Endothelial cell of umbilical vein (primary cell): Measurements from ENCODE around the gene SFXN3. TPM values are rescaled to one million over a fixed set of nuclear protein-coding genes. Genes with fewer than 3 reads are reported as not detected.

Experiments
- BruUV-seq: library from RNA; stranded (reverse); fragments of 400-500 nt; replicated peaks from 2 replicates; lab custom pipeline; 2021; lab: Mats Ljungman, UMichigan
- CTCF ChIA-PET: fragments of 300-600, 350-600 bp; sonication (Branson Sonifier 250); formaldehyde crosslinking; loops from one replicate; lab custom pipeline; 2021; ENCODE audit warnings: antibody characterized with exemption, inconsistent platforms; lab: Charles Lee
- POLR2A ChIA-PET: fragments of 300-600, 350-600 bp; sonication (Branson Sonifier 250); formaldehyde crosslinking; loops from one replicate; lab custom pipeline; 2021; ENCODE audit warnings: antibody characterized with exemption, inconsistent platforms; lab: Charles Lee
- DNase-seq: peaks from one replicate; pipeline ENCODE4 v3.0.0-alpha.2; 2011; ENCODE audit warnings: low read depth, low spot score
- FAIRE-seq: peaks from 2 replicates; lab custom pipeline; 2011; peaks lifted over from hg19 to GRCh38; lab: Jason Lieb, UNC
- H2AFZ ChIP-seq: 2 replicates; pipeline ENCODE4 v1.6.0; 2012; ENCODE audit warnings: low read depth, low read length, control low read depth, inconsistent platforms
- H3K27ac ChIP-seq: 2 replicates; pipeline ENCODE4 v1.5.1; 2011; ENCODE audit warnings: low read depth, mild to moderate bottlenecking, control low read depth, low read length, moderate library complexity; ENCODE audit not compliant: insufficient read depth
- H3K27me3 ChIP-seq, 2 experiments: 2 replicates each; pipeline versions ENCODE4 v1.6.0 to v1.6.1; 2011; ENCODE audit warnings: low read length in 2 of 2, mixed read lengths in 1 of 2; ENCODE audit not compliant: control insufficient read depth in 2 of 2, insufficient read depth in 2 of 2
- H3K36me3 ChIP-seq, 2 experiments: 2 replicates in 1 of 2; 3 replicates in 1 of 2; pipeline ENCODE4 v1.5.1; 2011; ENCODE audit warnings: low read length in 2 of 2, mild to moderate bottlenecking in 1 of 2, moderate library complexity in 1 of 2; ENCODE audit not compliant: control insufficient read depth in 2 of 2, insufficient read depth in 2 of 2; ENCODE audit errors: extremely low read depth in 1 of 2
- H3K4me1 ChIP-seq: 3 replicates; pipeline ENCODE4 v1.5.1; 2011; ENCODE audit warnings: mild to moderate bottlenecking, low read length; ENCODE audit not compliant: control insufficient read depth, insufficient read depth; ENCODE audit errors: extremely low read depth
- H3K4me2 ChIP-seq: 2 replicates; pipeline ENCODE4 v1.6.1; 2011; ENCODE audit warnings: low read length, control low read depth, mixed read lengths; ENCODE audit not compliant: insufficient read depth
- H3K4me3 ChIP-seq, 3 experiments: fragments of 200-600 bp in 1 of 3; sonication (generic), shearing (Covaris generic) in 1 of 3; replicated peaks in 1 of 3; 2 replicates each; pipeline ENCODE4 v1.5.1; 2011 to 2016; ENCODE audit warnings: control low read depth in 3 of 3, low read length in 3 of 3, mild to moderate bottlenecking in 2 of 3, inconsistent platforms in 1 of 3, low read depth in 1 of 3, moderate library complexity in 1 of 3; ENCODE audit not compliant: insufficient read depth in 1 of 3
- H3K79me2 ChIP-seq: 2 replicates; pipeline ENCODE4 v1.6.0; 2012; ENCODE audit warnings: low read length, inconsistent platforms; ENCODE audit not compliant: control insufficient read depth, insufficient read depth
- H3K9ac ChIP-seq: replicated peaks from 2 replicates; pipeline ENCODE3; 2011; ENCODE audit warnings: low read length, control low read depth; ENCODE audit not compliant: insufficient read depth; ENCODE audit errors: extremely low read depth
- H3K9me1 ChIP-seq: replicated peaks from 3 replicates; pipeline ENCODE4 v1.6.0; 2011; ENCODE audit warnings: mild to moderate bottlenecking, low read length; ENCODE audit not compliant: control insufficient read depth, insufficient read depth; ENCODE audit errors: extremely low read depth
- H3K9me3 ChIP-seq: replicated peaks from 2 replicates; pipeline ENCODE4 v1.5.1; 2012; ENCODE audit warnings: low read length, inconsistent platforms; ENCODE audit not compliant: control insufficient read depth, insufficient read depth
- H4K20me1 ChIP-seq: replicated peaks from 2 replicates; pipeline ENCODE3; 2011; ENCODE audit warnings: mild to moderate bottlenecking, low read length; ENCODE audit not compliant: control insufficient read depth, insufficient read depth; ENCODE audit errors: extremely low read depth
- CTCF ChIP-seq, 2 donors: IDR thresholded peaks; 1 replicate in 1 of 2; 2 replicates in 1 of 2; pipeline ENCODE4 v1.5.1; 2011; ENCODE audit warnings: low read length in 2 of 2, mild to moderate bottlenecking in 2 of 2, moderate library complexity in 2 of 2, control low read depth in 1 of 2, inconsistent platforms in 1 of 2, low read depth in 1 of 2; ENCODE audit not compliant: insufficient read depth in 1 of 2; ENCODE audit errors: extremely low read depth in 1 of 2
- EZH2 ChIP-seq: IDR thresholded peaks from 2 replicates; pipeline ENCODE4 v1.6.1; 2012; ENCODE audit warnings: borderline replicate concordance, low read depth, mild to moderate bottlenecking, moderate library complexity, low read length, inconsistent platforms; ENCODE audit not compliant: severe bottlenecking
- FOS ChIP-seq: IDR thresholded peaks from 2 replicates; pipeline ENCODE4 v1.6.1; 2011; ENCODE audit warnings: mild to moderate bottlenecking, low read length, moderate library complexity, borderline replicate concordance; ENCODE audit not compliant: insufficient read depth
- GATA2 ChIP-seq: IDR thresholded peaks from 2 replicates; pipeline ENCODE4 v1.7.0; 2011; ENCODE audit warnings: low read depth, mild to moderate bottlenecking, moderate library complexity, mixed read lengths, low read length; ENCODE audit not compliant: insufficient read length, insufficient read depth
- JUN ChIP-seq: IDR thresholded peaks from 2 replicates; pipeline ENCODE4 v1.6.1; 2011; ENCODE audit warnings: borderline replicate concordance, low read depth; ENCODE audit not compliant: insufficient read length, insufficient read depth
- MAX ChIP-seq: IDR thresholded peaks from 2 replicates; pipeline ENCODE4 v1.6.1; 2011; ENCODE audit not compliant: insufficient read depth, insufficient read length
- MYC ChIP-seq: IDR thresholded peaks from one replicate; pipeline ENCODE4 v1.6.1; 2011; ENCODE audit warnings: mild to moderate bottlenecking, low read depth, low read length
- POLR2A ChIP-seq: IDR thresholded peaks from 2 replicates; pipeline ENCODE4 v1.6.1; 2012; ENCODE audit warnings: low read depth, mild to moderate bottlenecking, control low read depth, low read length
- POLR2AphosphoS5 ChIP-seq: IDR thresholded peaks from 2 replicates; pipeline ENCODE4 v1.6.1; 2012; ENCODE audit warnings: low read depth, mild to moderate bottlenecking, control low read depth, low read length, moderate library complexity; ENCODE audit not compliant: insufficient read depth
- dilution Hi-C: fragments of 300-500 bp; cut with MboI; formaldehyde crosslinking; loops from one replicate; pipeline ENCODE4 v1.15.0; 2019; ENCODE audit warnings: low sequenced_read_pairs; ENCODE audit not compliant: extremely low pct_ligation_motif_present
- intact Hi-C: fragments of 100-400 bp; cut with micrococcal nuclease; formaldehyde crosslinking; loops from one replicate; pipeline ENCODE4 v1.10.0; 2022
- polyA plus RNA-seq, 4 experiments: library from polyadenylated mRNA; depleted of rRNA in 3 of 4; stranded (reverse) in 3 of 4; unstranded in 1 of 4; fragments of >200 nt; gene quantifications; 2 replicates each; pipeline versions ENCODE4 v1.2.1 to v1.2.3, GENCODE V29; 2011 to 2012; ENCODE audit warnings: missing spikeins in 1 of 4
- total RNA-seq: library from RNA; stranded (reverse); gene quantifications from 2 replicates; pipeline ENCODE4 v1.2.3, GENCODE V29; 2021

SFXN3 gene
- total and polyA plus RNA-seq, 2 donors (not counting 3 experiments of a cell fraction or from before 2014, with no cell fraction given): 83.1 to 117 TPM

GRCh38 chr10:101020427-101021075, 10.5 kb upstream of the SFXN3 start:
- no peaks in the 10 kb centered on the region for H3K79me2 ChIP-seq
- TF ChIP-seq EZH2 (no peak), POLR2AphosphoS5 (no peak), FOS (no peak), MYC (no peak), GATA2 (no peak), MAX (no peak), POLR2A (no peak), CTCF (IDR thresholded peaks at IDR 0.05; ENCODE audit: extremely low read depth in 1 of 2, insufficient read depth in 1 of 2, low read depth in 1 of 2, low read length in 2 of 2) (no peak), JUN (no peak)
- intact Hi-C loops: no loop called here
- no peaks in the 10 kb centered on the region for H3K27me3 ChIP-seq
- CTCF ChIA-PET: interaction anchor here (1.0 to 7.3 kb wide), 5 partner anchors 10 to 121 kb away, joined by 4 to 254 read pairs (median 19); partner anchors contain the start of genes LZTS2, PDZD7 and SFXN3
- H3K9me3 ChIP-seq: no peaks in the 10 kb centered on the region
- no peak overlapping the region for H3K4me2 ChIP-seq
- no peaks in the 10 kb centered on the region for H3K4me1 ChIP-seq
- no peak overlapping the region for H3K9ac ChIP-seq
- no peak overlapping the region for H3K27ac ChIP-seq
- DNase-seq: no peak
- no peak overlapping the region for H2AFZ ChIP-seq
- no peaks in the 10 kb centered on the region for H3K9me1 ChIP-seq
- H3K36me3 ChIP-seq: no peaks in the 10 kb centered on the region
- POLR2A ChIA-PET: no interaction called here
- dilution Hi-C loops: no loop called here
- FAIRE-seq: no peak
- H3K4me3 ChIP-seq: no peak overlapping the region
- no peaks in the 10 kb centered on the region for H4K20me1 ChIP-seq
- no TSS peak for BruUV-seq
